ENCODE data around the gene TLN1.
A peak's percentile ranks its signal among the peaks of the same experiment; 100 is the strongest.

The TLN1 gene

DNA sequence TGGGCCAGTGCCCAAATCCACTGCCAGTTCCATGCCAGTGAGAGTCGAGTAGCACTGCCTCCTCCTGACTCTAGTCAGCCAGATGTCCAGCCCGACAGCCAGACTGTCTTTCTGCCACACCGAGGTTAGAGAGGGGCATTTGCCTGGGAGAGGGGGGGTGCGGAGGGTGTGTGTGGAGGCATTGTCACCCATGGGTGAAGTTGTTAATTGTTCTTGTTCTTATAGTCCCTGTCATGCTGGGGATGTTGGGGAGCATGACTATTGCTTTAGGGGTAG, 18.2 kb upstream of the TLN1 start:
- DNase-seq (ENCODE audit: extremely low spot score): no peak
- ChIA-PET CTCF (interaction anchor here (0.8 to 13.3 kb wide), 10 partner anchors 8 to 145 kb away, joined by 3 to 134 read pairs (median 4); partner anchors contain the start of genes CCDC107, CREB3, HINT2 and RMRP), POLR2A (no interaction called here)
- TF ChIP-seq, protein P1, sequence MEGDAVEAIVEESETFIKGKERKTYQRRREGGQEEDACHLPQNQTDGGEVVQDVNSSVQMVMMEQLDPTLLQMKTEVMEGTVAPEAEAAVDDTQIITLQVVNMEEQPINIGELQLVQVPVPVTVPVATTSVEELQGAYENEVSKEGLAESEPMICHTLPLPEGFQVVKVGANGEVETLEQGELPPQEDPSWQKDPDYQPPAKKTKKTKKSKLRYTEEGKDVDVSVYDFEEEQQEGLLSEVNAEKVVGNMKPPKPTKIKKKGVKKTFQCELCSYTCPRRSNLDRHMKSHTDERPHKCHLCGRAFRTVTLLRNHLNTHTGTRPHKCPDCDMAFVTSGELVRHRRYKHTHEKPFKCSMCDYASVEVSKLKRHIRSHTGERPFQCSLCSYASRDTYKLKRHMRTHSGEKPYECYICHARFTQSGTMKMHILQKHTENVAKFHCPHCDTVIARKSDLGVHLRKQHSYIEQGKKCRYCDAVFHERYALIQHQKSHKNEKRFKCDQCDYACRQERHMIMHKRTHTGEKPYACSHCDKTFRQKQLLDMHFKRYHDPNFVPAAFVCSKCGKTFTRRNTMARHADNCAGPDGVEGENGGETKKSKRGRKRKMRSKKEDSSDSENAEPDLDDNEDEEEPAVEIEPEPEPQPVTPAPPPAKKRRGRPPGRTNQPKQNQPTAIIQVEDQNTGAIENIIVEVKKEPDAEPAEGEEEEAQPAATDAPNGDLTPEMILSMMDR (IDR thresholded peaks at IDR 0.05; ENCODE audit: control extremely low read depth, extremely low read depth, low read depth, missing control alignments): no peak

DNA sequence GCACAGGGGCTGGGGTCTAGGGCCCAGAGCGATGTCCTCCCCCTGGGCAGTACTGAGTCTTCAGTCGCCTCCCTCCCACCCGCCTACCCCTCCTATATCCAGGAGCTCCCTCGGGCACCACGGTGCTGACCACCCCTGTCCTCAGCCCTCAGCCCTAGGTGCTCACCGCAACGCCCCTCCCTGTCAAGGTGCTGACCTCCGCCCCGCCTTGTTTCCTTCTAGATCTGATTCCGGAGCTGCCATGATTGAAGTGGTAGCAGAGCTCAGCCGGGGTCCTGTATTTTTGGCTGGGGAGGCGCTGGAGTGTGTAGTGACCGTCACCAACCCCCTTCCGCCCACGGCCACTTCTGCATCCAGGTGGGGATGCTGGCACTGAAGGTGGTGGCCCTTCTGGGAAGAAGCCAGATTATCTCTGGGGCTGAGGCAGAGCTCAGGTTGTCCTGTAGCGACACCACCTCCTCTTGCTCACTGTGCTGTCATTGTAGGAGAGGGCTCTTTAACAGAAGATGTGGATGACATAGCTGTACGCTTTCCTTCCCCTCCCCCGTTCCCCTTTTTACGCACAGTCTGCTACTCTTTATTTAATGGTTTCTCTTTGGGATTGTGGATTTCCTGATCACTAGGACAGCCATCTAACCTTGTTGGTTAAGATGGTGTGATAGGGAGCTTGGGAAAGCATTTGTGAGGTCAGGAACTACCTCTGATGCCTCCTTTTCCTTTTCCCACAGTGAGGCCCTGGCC, 17.7 kb upstream of the TLN1 start:
- POLR2A ChIA-PET: interaction anchor here (1.6 to 3.1 kb wide), 2 partner anchors 18 to 21 kb away, joined by 4 to 20 read pairs; partner anchors contain the start of genes CREB3 and TLN1
- CTCF ChIA-PET: interaction anchor here (0.8 to 13.3 kb wide), 11 partner anchors 8 to 145 kb away, joined by 3 to 134 read pairs (median 4); partner anchors contain the start of genes CCDC107, CREB3, HINT2 and RMRP
- TF ChIP-seq, protein P1 (IDR thresholded peaks at IDR 0.05; ENCODE audit: control extremely low read depth, extremely low read depth, low read depth, missing control alignments): peak; percentile 14
- peak; percentile 50 for DNase-seq (ENCODE audit: extremely low spot score)

DNA sequence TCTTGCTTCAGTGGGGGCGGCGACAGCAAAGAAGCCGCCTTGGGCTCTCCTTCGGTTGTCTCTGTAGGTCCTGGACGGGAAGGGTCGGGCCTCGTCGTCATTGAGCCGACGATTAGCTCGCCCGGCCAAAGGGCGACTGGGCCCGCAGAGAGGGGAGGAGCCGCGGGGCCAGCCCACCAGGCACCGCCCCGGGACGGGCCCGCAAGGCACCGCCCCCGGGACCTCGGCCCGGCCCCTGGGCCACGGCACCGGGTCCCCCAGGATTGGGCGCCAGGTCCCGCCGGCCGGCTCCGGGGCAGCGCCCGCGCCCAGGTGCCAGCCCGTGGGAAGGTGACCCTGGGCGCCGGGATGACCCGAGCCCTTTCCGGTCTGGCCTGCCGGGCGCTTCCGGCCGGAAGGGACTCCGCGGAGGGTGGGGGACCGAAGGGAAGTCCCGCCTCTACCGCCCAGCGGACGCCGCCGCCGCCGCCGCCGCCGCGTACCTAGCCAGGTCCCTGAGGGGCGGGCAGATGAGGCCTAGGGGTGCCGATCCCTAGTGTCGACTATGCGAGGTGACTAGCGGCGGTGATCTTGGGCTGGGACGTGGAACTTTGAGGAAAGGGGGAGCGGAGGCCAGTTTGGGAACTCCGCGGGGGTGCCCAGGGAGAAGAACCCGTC, 17.0 kb upstream of the TLN1 start, which contains the start of the genes GBA2 and RGP1:
Gene GBA2, minus strand, starts transcription at position 371 of the 657 bp plus-strand sequence. CDS start 524 bp downstream, outside the sequence.
Gene RGP1, plus strand, starts transcription at position 430 of the 657 bp plus-strand sequence. CDS start 469 bp downstream, outside the sequence.
- TF ChIP-seq, protein P1 (IDR thresholded peaks at IDR 0.05; ENCODE audit: control extremely low read depth, extremely low read depth, low read depth, missing control alignments): no peak
- ChIA-PET CTCF (interaction anchor here (0.8 to 13.3 kb wide), 21 partner anchors 8 to 145 kb away, joined by 3 to 134 read pairs (median 4); partner anchors contain the start of genes CCDC107, CREB3, HINT2 and RMRP), POLR2A (interaction anchor here (1.6 to 3.1 kb wide), 3 partner anchors 10 to 20 kb away, joined by 4 to 20 read pairs (median 9); partner anchors contain the start of genes CREB3 and TLN1)
- DNase-seq (ENCODE audit: extremely low spot score): peak; percentile 87

DNA sequence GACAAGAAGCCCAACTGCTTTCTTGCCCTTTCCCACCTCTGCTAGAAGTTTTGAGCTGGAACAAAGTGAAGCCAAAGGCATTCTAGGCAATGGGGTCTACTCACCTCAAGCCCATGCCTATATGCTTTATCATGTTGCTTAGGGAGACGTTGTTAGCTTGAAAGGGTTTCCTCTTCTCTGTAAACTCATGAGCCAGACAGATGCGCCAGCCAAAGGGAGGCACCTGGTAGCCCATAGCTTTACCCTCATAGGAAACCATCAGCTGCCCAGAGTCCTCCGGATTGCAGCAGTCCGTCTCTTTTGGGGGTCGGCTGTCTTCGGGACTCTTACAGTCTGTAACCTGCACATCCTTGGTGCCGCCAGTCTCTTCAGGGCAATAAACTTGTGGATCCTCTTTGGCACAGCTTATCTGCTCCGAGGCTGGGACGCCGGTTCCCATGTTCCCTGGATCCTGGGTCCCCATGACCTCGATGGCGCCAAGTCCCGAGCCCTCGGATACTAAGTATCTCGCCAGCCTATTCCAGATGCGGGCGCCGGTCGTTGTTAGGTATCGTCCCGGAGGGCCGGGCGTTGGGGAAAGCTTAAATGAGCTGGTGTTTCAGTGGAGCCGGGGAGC, 16.4 kb upstream of the TLN1 start:
- POLR2A ChIA-PET: interaction anchor here (1.4 to 3.1 kb wide), 4 partner anchors 9 to 19 kb away, joined by 3 to 20 read pairs (median 6); partner anchors contain the start of genes CREB3 and TLN1
- TF ChIP-seq, protein P1 (IDR thresholded peaks at IDR 0.05; ENCODE audit: control extremely low read depth, extremely low read depth, low read depth, missing control alignments): no peak
- no peak for DNase-seq (ENCODE audit: extremely low spot score)
- CTCF ChIA-PET: interaction anchor here (0.8 to 13.3 kb wide), 17 partner anchors 8 to 144 kb away, joined by 3 to 134 read pairs (median 4); partner anchors contain the start of genes CREB3, HINT2, TESK1 and TLN1

DNA sequence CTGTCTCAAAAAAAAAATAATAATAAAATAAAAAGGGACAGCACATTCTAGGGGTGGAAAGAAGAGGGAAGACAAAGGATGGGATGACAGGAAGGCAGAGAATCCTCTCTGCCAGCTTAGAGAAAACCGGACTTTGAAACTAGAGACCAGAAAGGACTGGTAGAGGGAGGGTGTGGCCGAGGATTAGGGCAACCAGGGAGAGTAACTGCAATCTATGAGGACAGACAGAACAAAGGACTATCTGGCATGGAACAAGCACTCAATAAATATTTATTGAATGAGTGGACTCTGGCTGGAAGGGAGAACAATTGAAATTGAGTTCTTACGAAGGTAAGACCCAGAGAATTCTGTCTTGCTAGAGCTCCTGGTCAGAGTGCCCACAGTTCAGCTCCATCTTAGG, 14.6 kb upstream of the TLN1 start:
- ChIA-PET POLR2A (no interaction called here), CTCF (interaction anchor here (1.7 to 13.3 kb wide), 4 partner anchors 10 to 143 kb away, joined by 3 to 134 read pairs (median 76); partner anchors contain the start of genes CREB3 and TLN1)
- DNase-seq (ENCODE audit: extremely low spot score): no peak
- TF ChIP-seq, protein P1 (IDR thresholded peaks at IDR 0.05; ENCODE audit: control extremely low read depth, extremely low read depth, low read depth, missing control alignments): no peak
